Endothelial cell of umbilical vein (primary cell): ENCODE results near the gene ZNF544. TPM values are rescaled to one million over a fixed set of nuclear protein-coding genes. Genes with fewer than 3 reads are reported as not detected.

Experiments used
- BruUV-seq: library from RNA; stranded (reverse); fragments of 400-500 nt; replicated peaks from 2 replicates; lab custom pipeline; 2021; lab: Mats Ljungman, UMichigan
- CTCF ChIA-PET: fragments of 300-600, 350-600 bp; sonication (Branson Sonifier 250); formaldehyde crosslinking; loops from one replicate; lab custom pipeline; 2021; ENCODE audit warnings: antibody characterized with exemption, inconsistent platforms; lab: Charles Lee
- POLR2A ChIA-PET: fragments of 300-600, 350-600 bp; sonication (Branson Sonifier 250); formaldehyde crosslinking; loops from one replicate; lab custom pipeline; 2021; ENCODE audit warnings: antibody characterized with exemption, inconsistent platforms; lab: Charles Lee
- DNase-seq: peaks from one replicate; pipeline ENCODE4 v3.0.0-alpha.2; 2011; ENCODE audit warnings: low read depth, low spot score
- FAIRE-seq: peaks from 2 replicates; lab custom pipeline; 2011; peaks lifted over from hg19 to GRCh38; lab: Jason Lieb, UNC
- H2AFZ ChIP-seq: 2 replicates; pipeline ENCODE4 v1.6.0; 2012; ENCODE audit warnings: low read depth, low read length, control low read depth, inconsistent platforms
- H3K27ac ChIP-seq: 2 replicates; pipeline ENCODE4 v1.5.1; 2011; ENCODE audit warnings: low read depth, mild to moderate bottlenecking, control low read depth, low read length, moderate library complexity; ENCODE audit not compliant: insufficient read depth
- H3K27me3 ChIP-seq, 2 experiments: 2 replicates each; pipeline versions ENCODE4 v1.6.0 to v1.6.1; 2011; ENCODE audit warnings: low read length in 2 of 2, mixed read lengths in 1 of 2; ENCODE audit not compliant: control insufficient read depth in 2 of 2, insufficient read depth in 2 of 2
- H3K36me3 ChIP-seq, 2 experiments: 2 replicates in 1 of 2; 3 replicates in 1 of 2; pipeline ENCODE4 v1.5.1; 2011; ENCODE audit warnings: low read length in 2 of 2, mild to moderate bottlenecking in 1 of 2, moderate library complexity in 1 of 2; ENCODE audit not compliant: control insufficient read depth in 2 of 2, insufficient read depth in 2 of 2; ENCODE audit errors: extremely low read depth in 1 of 2
- H3K4me1 ChIP-seq: 3 replicates; pipeline ENCODE4 v1.5.1; 2011; ENCODE audit warnings: mild to moderate bottlenecking, low read length; ENCODE audit not compliant: control insufficient read depth, insufficient read depth; ENCODE audit errors: extremely low read depth
- H3K4me2 ChIP-seq: 2 replicates; pipeline ENCODE4 v1.6.1; 2011; ENCODE audit warnings: low read length, control low read depth, mixed read lengths; ENCODE audit not compliant: insufficient read depth
- H3K4me3 ChIP-seq, 3 experiments: fragments of 200-600 bp in 1 of 3; sonication (generic), shearing (Covaris generic) in 1 of 3; replicated peaks in 1 of 3; 2 replicates each; pipeline ENCODE4 v1.5.1; 2011 to 2016; ENCODE audit warnings: control low read depth in 3 of 3, low read length in 3 of 3, mild to moderate bottlenecking in 2 of 3, inconsistent platforms in 1 of 3, low read depth in 1 of 3, moderate library complexity in 1 of 3; ENCODE audit not compliant: insufficient read depth in 1 of 3
- H3K79me2 ChIP-seq: 2 replicates; pipeline ENCODE4 v1.6.0; 2012; ENCODE audit warnings: low read length, inconsistent platforms; ENCODE audit not compliant: control insufficient read depth, insufficient read depth
- H3K9ac ChIP-seq: replicated peaks from 2 replicates; pipeline ENCODE3; 2011; ENCODE audit warnings: low read length, control low read depth; ENCODE audit not compliant: insufficient read depth; ENCODE audit errors: extremely low read depth
- H3K9me1 ChIP-seq: replicated peaks from 3 replicates; pipeline ENCODE4 v1.6.0; 2011; ENCODE audit warnings: mild to moderate bottlenecking, low read length; ENCODE audit not compliant: control insufficient read depth, insufficient read depth; ENCODE audit errors: extremely low read depth
- H3K9me3 ChIP-seq: replicated peaks from 2 replicates; pipeline ENCODE4 v1.5.1; 2012; ENCODE audit warnings: low read length, inconsistent platforms; ENCODE audit not compliant: control insufficient read depth, insufficient read depth
- H4K20me1 ChIP-seq: replicated peaks from 2 replicates; pipeline ENCODE3; 2011; ENCODE audit warnings: mild to moderate bottlenecking, low read length; ENCODE audit not compliant: control insufficient read depth, insufficient read depth; ENCODE audit errors: extremely low read depth
- CTCF ChIP-seq, 2 donors: IDR thresholded peaks; 1 replicate in 1 of 2; 2 replicates in 1 of 2; pipeline ENCODE4 v1.5.1; 2011; ENCODE audit warnings: low read length in 2 of 2, mild to moderate bottlenecking in 2 of 2, moderate library complexity in 2 of 2, control low read depth in 1 of 2, inconsistent platforms in 1 of 2, low read depth in 1 of 2; ENCODE audit not compliant: insufficient read depth in 1 of 2; ENCODE audit errors: extremely low read depth in 1 of 2
- EZH2 ChIP-seq: IDR thresholded peaks from 2 replicates; pipeline ENCODE4 v1.6.1; 2012; ENCODE audit warnings: borderline replicate concordance, low read depth, mild to moderate bottlenecking, moderate library complexity, low read length, inconsistent platforms; ENCODE audit not compliant: severe bottlenecking
- GATA2 ChIP-seq: IDR thresholded peaks from 2 replicates; pipeline ENCODE4 v1.7.0; 2011; ENCODE audit warnings: low read depth, mild to moderate bottlenecking, moderate library complexity, mixed read lengths, low read length; ENCODE audit not compliant: insufficient read length, insufficient read depth
- MAX ChIP-seq: IDR thresholded peaks from 2 replicates; pipeline ENCODE4 v1.6.1; 2011; ENCODE audit not compliant: insufficient read depth, insufficient read length
- POLR2A ChIP-seq: IDR thresholded peaks from 2 replicates; pipeline ENCODE4 v1.6.1; 2012; ENCODE audit warnings: low read depth, mild to moderate bottlenecking, control low read depth, low read length
- POLR2AphosphoS5 ChIP-seq: IDR thresholded peaks from 2 replicates; pipeline ENCODE4 v1.6.1; 2012; ENCODE audit warnings: low read depth, mild to moderate bottlenecking, control low read depth, low read length, moderate library complexity; ENCODE audit not compliant: insufficient read depth
- dilution Hi-C: fragments of 300-500 bp; cut with MboI; formaldehyde crosslinking; loops from one replicate; pipeline ENCODE4 v1.15.0; 2019; ENCODE audit warnings: low sequenced_read_pairs; ENCODE audit not compliant: extremely low pct_ligation_motif_present
- intact Hi-C: fragments of 100-400 bp; cut with micrococcal nuclease; formaldehyde crosslinking; loops from one replicate; pipeline ENCODE4 v1.10.0; 2022
- polyA plus RNA-seq, 4 experiments: library from polyadenylated mRNA; depleted of rRNA in 3 of 4; stranded (reverse) in 3 of 4; unstranded in 1 of 4; fragments of >200 nt; gene quantifications; 2 replicates each; pipeline versions ENCODE4 v1.2.1 to v1.2.3, GENCODE V29; 2011 to 2012; ENCODE audit warnings: missing spikeins in 1 of 4
- total RNA-seq: library from RNA; stranded (reverse); gene quantifications from 2 replicates; pipeline ENCODE4 v1.2.3, GENCODE V29; 2021

The ZNF544 gene
- total and polyA plus RNA-seq, 2 donors (not counting 3 experiments of a cell fraction or from before 2014, with no cell fraction given), result 33.4 to 45.4 TPM

DNA sequence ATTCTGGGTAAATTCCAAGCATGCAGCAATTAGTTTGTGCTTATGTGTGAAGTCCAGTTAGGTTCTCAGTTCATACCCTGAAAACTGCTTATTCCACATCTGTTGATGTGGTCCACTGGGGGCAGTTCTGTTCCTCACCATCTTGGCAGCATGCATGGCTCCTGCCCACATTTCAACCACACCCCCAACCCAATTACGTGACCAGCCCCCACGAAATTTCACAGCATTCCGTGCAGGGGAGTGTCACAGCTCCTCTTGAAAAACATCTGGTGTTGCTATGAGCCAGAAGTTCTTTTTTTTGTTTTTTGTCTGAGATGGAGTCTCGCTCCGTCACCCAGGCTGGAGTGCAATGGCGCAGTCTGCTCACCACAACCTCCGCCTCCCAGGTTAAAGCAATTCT lies 67.4 kb downstream of the ZNF544 start:
- H3K27ac ChIP-seq, result no peak overlapping the region
- no peaks in the 10 kb centered on the region for H3K4me1 ChIP-seq
- H3K36me3 ChIP-seq, result peaks cover 0 to 41% of the 10 kb centered on the region in 2 experiments
- no peaks in the 10 kb centered on the region for H4K20me1 ChIP-seq
- TF ChIP-seq POLR2AphosphoS5, result no peak
- no peak for TF ChIP-seq MAX
- TF ChIP-seq EZH2, result no peak
- no peak for TF ChIP-seq GATA2
- no peak for TF ChIP-seq POLR2A
- TF ChIP-seq CTCF (IDR thresholded peaks at IDR 0.05; ENCODE audit: extremely low read depth in 1 of 2, insufficient read depth in 1 of 2, low read depth in 1 of 2, low read length in 2 of 2), result no peak
- H3K4me3 ChIP-seq, result no peak overlapping the region
- H2AFZ ChIP-seq, result no peak overlapping the region
- H3K9me1 ChIP-seq, result no peaks in the 10 kb centered on the region
- intact Hi-C loops (no loop called here), dilution Hi-C loops (no loop called here)
- POLR2A ChIA-PET, result no interaction called here
- no peaks in the 10 kb centered on the region for H3K27me3 ChIP-seq
- H3K9me3 ChIP-seq, result peaks cover 8% of the 10 kb centered on the region
- DNase-seq, result no peak
- CTCF ChIA-PET, result no interaction called here
- no peaks in the 10 kb centered on the region for H3K79me2 ChIP-seq
- FAIRE-seq, result no peak
- H3K4me2 ChIP-seq, result no peak overlapping the region
- BruUV-seq, result no TSS peak
- H3K9ac ChIP-seq, result no peak overlapping the region
